ENCODE measurements around the gene SLC43A2. TPM values are rescaled to one million over a fixed set of nuclear protein-coding genes. Genes with fewer than 3 reads are reported as not detected.

SLC43A2 gene
- total RNA-seq, 1 experiment from 2014 or later = 5.6 TPM

- peak overlapping the region; percentile 77 for H3K27ac Mint-ChIP-seq (ENCODE audit: low read depth, unreplicated experiment)
- H3K4me1 Mint-ChIP-seq (ENCODE audit: insufficient read depth, unreplicated experiment) = peaks cover 10% of the 10 kb centered on the region
- peaks cover 61% of the 10 kb centered on the region for H3K36me3 Mint-ChIP-seq (ENCODE audit: insufficient read depth, unreplicated experiment)
- ChIA-PET CTCF (no interaction called here), POLR2A (interaction anchor here (1.4 kb wide), 1 partner anchor 27 kb away, joined by 3 read pairs; no protein-coding TSS in a partner anchor)
- intact Hi-C loops (cut with micrococcal nuclease) = no loop called here
- BruUV-seq (replicated peaks) = no TSS peak
- no peaks in the 10 kb centered on the region for H3K9me3 Mint-ChIP-seq (ENCODE audit: unreplicated experiment)
- no peak overlapping the region for H3K4me3 Mint-ChIP-seq (ENCODE audit: unreplicated experiment)
- H3K27me3 Mint-ChIP-seq (ENCODE audit: insufficient read depth, unreplicated experiment) = no peaks in the 10 kb centered on the region
- DNase-seq (ENCODE audit: unreplicated experiment) = no peak
- no peak for TF ChIP-seq CTCF (IDR thresholded peaks at IDR 0.05; ENCODE audit: unreplicated experiment)
Measured at GRCh38 chr17:1542316-1542715, 86.3 kb downstream of the SLC43A2 start.

- CTCF ChIA-PET = interaction anchor here (0.5 kb wide), 1 partner anchor 128 kb away, joined by 3 read pairs; no protein-coding TSS in a partner anchor
- no peaks in the 10 kb centered on the region for H3K27me3 Mint-ChIP-seq (ENCODE audit: insufficient read depth, unreplicated experiment)
- intact Hi-C loops (cut with micrococcal nuclease) = no loop called here
- TF ChIP-seq CTCF (IDR thresholded peaks at IDR 0.05; ENCODE audit: unreplicated experiment) = no peak
- H3K27ac Mint-ChIP-seq (ENCODE audit: low read depth, unreplicated experiment) = no peak overlapping the region
- H3K36me3 Mint-ChIP-seq (ENCODE audit: insufficient read depth, unreplicated experiment) = peaks cover 68% of the 10 kb centered on the region
- H3K4me1 Mint-ChIP-seq (ENCODE audit: insufficient read depth, unreplicated experiment) = peaks cover 10% of the 10 kb centered on the region
- no peaks in the 10 kb centered on the region for H3K9me3 Mint-ChIP-seq (ENCODE audit: unreplicated experiment)
- H3K4me3 Mint-ChIP-seq (ENCODE audit: unreplicated experiment) = no peak overlapping the region
- DNase-seq (ENCODE audit: unreplicated experiment) = no peak
- POLR2A ChIA-PET = interaction anchor here (0.6 kb wide), 1 partner anchor 228 kb away, joined by 3 read pairs; no protein-coding TSS in a partner anchor
- BruUV-seq (replicated peaks) = no TSS peak
Measured at GRCh38 chr17:1541367-1541904, 87.2 kb downstream of the SLC43A2 start.

- Mint-ChIP-seq H3K9me3 (ENCODE audit: unreplicated experiment) (no peaks in the 10 kb centered on the region), H3K36me3 (ENCODE audit: insufficient read depth, unreplicated experiment) (peaks cover 83% of the 10 kb centered on the region), H3K4me1 (ENCODE audit: insufficient read depth, unreplicated experiment) (peaks cover under 1% of the 10 kb centered on the region), H3K27me3 (ENCODE audit: insufficient read depth, unreplicated experiment) (no peaks in the 10 kb centered on the region), H3K4me3 (ENCODE audit: unreplicated experiment) (no peak overlapping the region), H3K27ac (ENCODE audit: low read depth, unreplicated experiment) (no peak overlapping the region)
- BruUV-seq (replicated peaks) = no TSS peak
- intact Hi-C loops (cut with micrococcal nuclease) = no loop called here
- ChIA-PET POLR2A (interaction anchor here (1.1 kb wide), 2 partner anchors 21 to 23 kb away, joined by 4 to 6 read pairs; partner anchors contain the start of gene INPP5K), CTCF (interaction anchor here (0.7 kb wide), 1 partner anchor 288 kb away, joined by 3 read pairs; no protein-coding TSS in a partner anchor)
- TF ChIP-seq CTCF (IDR thresholded peaks at IDR 0.05; ENCODE audit: unreplicated experiment) = no peak
- DNase-seq (ENCODE audit: unreplicated experiment) = no peak
Measured at GRCh38 chr17:1539811-1540210, 88.8 kb downstream of the SLC43A2 start.

GRCh38 chr17:1535737-1536136 lies 92.9 kb downstream of the SLC43A2 start:
- Mint-ChIP-seq H3K27me3 (ENCODE audit: insufficient read depth, unreplicated experiment) (no peaks in the 10 kb centered on the region), H3K27ac (ENCODE audit: low read depth, unreplicated experiment) (no peak overlapping the region), H3K36me3 (ENCODE audit: insufficient read depth, unreplicated experiment) (peaks cover 92% of the 10 kb centered on the region), H3K4me3 (ENCODE audit: unreplicated experiment) (no peak overlapping the region), H3K4me1 (ENCODE audit: insufficient read depth, unreplicated experiment) (peaks cover 1% of the 10 kb centered on the region), H3K9me3 (ENCODE audit: unreplicated experiment) (no peaks in the 10 kb centered on the region)
- CTCF ChIA-PET = no interaction called here
- POLR2A ChIA-PET = interaction anchor here (0.5 kb wide), 1 partner anchor 27 kb away, joined by 4 read pairs; the partner anchor contains the start of gene PITPNA
- no peak for TF ChIP-seq CTCF (IDR thresholded peaks at IDR 0.05; ENCODE audit: unreplicated experiment)
- no peak for DNase-seq (ENCODE audit: unreplicated experiment)
- no TSS peak for BruUV-seq (replicated peaks)
- intact Hi-C loops (cut with micrococcal nuclease) = no loop called here
